ENCODE results near the gene LRIT2.

The LRIT2 gene

DNA sequence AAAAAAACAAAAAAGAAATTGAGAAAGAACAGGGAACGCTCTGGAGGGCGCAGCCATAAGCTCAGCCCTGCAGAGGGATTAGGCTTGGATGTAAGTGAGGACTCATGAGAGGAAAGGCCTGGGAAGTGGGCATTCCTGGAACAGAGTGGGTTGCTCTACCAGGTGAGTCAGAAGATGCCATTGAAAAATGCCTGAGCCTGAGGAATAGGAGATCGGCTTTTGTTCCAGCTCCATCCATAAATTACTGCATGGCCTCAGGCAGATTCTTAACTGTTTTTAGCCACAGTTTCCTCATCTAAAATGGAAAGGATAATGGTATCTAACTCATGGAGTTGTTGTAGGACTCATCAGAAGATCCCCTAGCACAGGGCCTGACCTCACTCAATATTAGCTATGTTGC is 18.4 kb upstream of the LRIT2 start:
- DNase-seq (ENCODE audit: extremely low read depth in 1 of 2, low read depth in 1 of 2), result no peak

DNA sequence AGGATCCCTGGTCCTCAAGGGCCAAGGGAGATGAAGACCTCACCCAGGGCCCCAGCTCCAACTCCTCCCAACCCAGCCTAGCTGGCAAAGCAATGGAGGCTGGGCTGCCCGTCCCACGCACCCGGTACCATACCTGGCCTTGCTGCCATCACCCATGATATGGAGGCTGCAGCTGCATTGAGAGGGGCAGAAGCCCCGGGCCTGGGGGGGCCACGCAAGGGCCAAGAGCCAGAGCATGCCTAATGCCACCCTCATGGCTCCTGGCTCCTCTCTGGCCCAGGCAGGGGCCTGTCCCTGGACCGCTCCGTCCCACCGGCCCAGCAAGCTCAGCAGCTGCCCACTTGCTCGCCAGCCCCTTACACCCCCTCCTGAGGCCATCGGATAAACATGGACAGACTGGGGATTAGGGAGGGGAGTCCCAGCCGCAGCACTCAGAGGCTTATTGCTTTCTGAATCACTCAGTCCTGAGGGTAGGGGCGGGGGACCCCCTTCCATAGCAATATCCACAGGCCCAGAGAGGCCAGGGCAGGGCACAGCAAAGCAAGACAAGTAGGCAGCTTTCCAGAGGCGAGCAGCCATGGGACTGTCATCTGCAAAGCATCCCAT is 15.9 kb upstream of the LRIT2 start, which contains the start of gene LRIT1:
TSS of gene LRIT1 (minus strand) at position 362 of the 606 bp plus-strand sequence. CDS start at position 255, 107 bp downstream.
- no peak for DNase-seq (ENCODE audit: extremely low read depth in 1 of 2, low read depth in 1 of 2)

- no peak for DNase-seq (ENCODE audit: extremely low read depth in 1 of 2, low read depth in 1 of 2)
Measured at GRCh38 chr10:84238909-84239308, 13.6 kb upstream of the LRIT2 start.

GRCh38 chr10:84237199-84238051 is 12.1 kb upstream of the LRIT2 start:
- no peak for DNase-seq (ENCODE audit: extremely low read depth in 1 of 2, low read depth in 1 of 2)

DNA sequence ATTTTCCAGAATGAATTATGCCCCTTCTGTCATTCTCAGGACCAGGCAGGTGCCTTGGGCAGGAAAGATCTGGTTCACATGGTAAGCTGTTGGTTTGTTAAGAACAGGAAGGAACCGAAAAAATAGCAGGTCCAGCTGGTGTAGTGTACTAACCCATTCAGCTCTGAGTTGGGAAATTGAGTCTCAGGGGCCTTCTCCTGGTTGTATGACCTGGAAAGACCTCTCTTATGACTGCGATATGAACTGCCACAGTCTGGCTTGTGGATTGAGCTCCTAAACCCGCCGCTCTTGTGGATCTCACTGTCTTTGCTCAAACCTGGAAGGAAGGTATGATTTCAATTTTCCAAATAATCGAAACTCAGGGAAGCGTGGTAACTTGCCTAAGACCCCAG is 11.5 kb upstream of the LRIT2 start:
- no peak for DNase-seq (ENCODE audit: extremely low read depth in 1 of 2, low read depth in 1 of 2)

DNA sequence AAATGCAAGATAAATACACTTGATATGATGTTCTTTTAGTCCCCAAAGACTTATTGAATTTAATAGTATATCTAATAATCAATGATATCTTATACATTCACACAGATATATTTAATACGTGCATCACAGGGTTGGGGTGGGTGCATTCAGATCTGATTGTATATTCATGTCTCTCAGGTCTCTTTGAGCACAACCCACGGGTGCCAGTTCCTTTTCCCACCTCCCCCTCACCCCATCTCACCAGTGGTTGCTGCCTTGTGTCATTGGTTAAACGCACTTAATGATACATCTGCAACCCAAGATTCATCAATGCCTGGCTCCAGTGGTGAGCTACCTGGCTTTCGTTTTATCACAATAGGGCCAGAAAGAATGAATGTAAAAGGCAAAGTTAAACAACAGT is 9.8 kb upstream of the LRIT2 start:
- no peak for DNase-seq (ENCODE audit: extremely low read depth in 1 of 2, low read depth in 1 of 2)

DNA sequence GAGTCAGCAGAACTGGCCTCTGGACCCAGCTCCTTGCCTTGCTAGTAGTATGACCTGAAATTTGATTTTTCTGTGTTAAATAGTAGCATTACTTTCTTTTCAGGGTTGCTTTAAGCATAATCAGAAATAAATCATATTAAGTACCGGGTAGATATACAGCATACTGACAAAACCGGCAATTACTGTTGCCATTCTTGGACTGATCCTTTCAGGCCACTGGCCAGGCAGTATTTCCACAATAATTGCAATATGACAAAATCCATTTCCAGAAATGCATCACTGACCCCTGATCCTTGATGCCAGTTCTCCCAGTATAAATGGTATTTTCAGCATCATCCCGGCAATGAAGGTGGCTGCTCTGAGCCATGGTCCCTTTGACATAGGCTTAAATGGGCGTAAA is 9.1 kb upstream of the LRIT2 start:
- no peak for DNase-seq (ENCODE audit: extremely low read depth in 1 of 2, low read depth in 1 of 2)

DNA sequence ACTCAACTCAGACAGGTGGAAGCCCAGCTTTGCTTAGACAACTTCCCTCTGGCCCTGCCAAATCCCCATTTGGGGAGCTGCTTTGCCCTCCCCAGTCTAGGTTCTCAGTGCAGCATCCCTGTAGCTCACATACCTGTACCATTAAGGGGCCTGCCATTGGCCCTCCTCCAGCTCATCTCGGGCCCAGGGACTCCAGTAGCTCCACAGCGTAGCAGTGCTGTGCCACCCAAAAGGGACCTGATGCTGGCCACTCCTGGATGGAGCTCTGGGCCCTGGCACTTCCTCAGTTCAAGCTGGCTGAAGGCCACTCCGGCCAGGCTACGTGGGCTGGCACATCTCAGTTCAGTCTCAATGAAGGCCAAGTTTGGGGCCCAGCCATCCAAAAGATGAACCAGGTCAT is 8.6 kb upstream of the LRIT2 start:
- DNase-seq (ENCODE audit: extremely low read depth in 1 of 2, low read depth in 1 of 2), result no peak

- DNase-seq (ENCODE audit: extremely low read depth in 1 of 2, low read depth in 1 of 2), result no peak
Measured at GRCh38 chr10:84232376-84232775, 7.0 kb upstream of the LRIT2 start.

DNA sequence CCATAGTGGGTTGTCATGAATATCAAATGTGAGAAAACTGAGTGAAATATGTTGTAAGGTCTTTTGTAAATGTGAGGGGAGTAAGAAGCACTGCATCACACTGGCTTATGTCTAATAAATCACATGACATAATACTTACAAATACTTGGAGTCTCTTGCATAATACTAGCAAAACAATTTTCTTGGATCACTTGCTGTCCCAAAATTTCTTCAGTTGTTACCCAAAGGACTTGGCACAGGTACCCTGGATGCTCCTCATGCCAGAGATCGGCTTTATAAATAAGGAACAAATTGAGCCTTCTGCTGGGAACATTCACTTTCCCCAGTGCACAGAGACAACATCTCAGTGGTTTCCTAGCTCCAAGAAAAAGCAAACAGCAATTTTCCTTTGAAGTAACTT is 5.0 kb upstream of the LRIT2 start:
- DNase-seq (ENCODE audit: extremely low read depth in 1 of 2, low read depth in 1 of 2), result no peak

DNA sequence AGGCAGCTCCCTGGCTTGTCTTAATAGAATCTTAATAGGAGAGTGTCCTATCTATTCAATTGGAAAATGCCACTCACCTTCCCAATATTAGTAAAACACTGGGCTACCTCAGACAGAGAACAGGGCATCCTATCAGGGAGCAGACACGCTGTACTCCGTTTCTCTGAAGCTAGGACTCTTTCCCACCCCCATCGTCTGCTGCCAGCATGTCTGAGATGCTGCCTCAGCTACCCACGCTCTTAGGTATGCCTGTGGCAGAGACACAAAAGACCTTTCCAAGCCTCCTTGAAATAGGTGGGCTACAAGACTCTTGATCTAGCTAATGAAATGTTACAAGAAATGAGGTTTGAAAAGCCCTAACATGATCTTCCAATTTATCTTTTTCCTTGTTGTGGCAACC is 2.5 kb upstream of the LRIT2 start:
- no peak for DNase-seq (ENCODE audit: extremely low read depth in 1 of 2, low read depth in 1 of 2)

- DNase-seq (ENCODE audit: extremely low read depth in 1 of 2, low read depth in 1 of 2), result no peak
Measured at GRCh38 chr10:84226616-84227015, 1.3 kb upstream of the LRIT2 start.

DNA sequence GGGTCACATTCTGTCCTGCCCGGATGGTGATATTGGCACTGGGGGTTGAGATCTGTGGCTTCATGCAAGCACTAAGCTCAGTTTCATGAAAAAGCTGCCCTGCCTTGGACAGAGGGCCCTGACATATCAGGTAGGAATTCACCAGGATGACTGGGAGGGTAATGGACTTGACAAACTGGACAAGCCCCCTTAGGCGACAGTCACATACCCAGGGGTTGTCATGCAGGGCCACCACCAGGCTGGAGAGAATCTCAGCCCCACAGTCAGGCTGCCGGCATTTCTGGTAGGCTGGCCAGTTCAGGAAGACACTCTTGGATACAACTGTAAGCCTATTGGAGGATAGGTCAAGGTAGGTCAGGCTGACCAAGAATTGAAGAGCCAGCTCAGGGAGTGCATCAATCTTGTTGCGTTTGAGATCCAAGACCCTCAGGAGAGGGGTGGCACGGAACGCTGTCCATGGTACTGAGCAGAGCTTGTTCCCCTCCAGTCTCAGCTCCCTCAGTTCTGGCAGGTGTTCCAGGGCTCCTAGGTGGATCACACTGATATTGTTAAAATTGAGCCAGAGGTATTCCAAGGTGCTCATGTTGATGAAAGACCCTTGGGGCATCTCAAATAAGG is 824 bp downstream of the LRIT2 start:
- no peak for DNase-seq (ENCODE audit: extremely low read depth in 1 of 2, low read depth in 1 of 2)

- DNase-seq (ENCODE audit: extremely low read depth in 1 of 2, low read depth in 1 of 2), result no peak
Measured at GRCh38 chr10:84221916-84222315, 3.4 kb downstream of the LRIT2 start.

GRCh38 chr10:84217746-84218145 is 7.6 kb downstream of the LRIT2 start:
- no peak for DNase-seq (ENCODE audit: extremely low read depth in 1 of 2, low read depth in 1 of 2)

DNA sequence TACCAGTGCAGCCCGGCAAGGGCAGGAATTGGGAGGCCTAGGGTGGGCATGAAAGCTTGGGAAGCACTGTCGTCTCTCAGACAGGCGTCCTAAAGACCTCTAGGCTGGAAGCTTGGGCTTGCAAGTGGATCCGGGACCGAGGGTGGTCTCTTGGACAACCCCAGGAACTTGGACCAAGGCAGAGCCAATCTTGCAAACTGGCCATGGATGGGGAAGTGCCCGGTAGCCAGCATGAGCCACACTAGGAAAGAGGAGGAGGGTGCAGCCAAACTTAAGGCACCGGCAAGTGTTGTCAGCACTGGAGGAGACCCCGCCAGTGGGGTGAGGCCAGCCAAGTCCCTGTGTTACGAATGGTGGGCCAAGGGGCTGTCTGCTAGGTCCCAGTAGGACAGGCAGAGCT is 8.5 kb downstream of the LRIT2 start:
- DNase-seq (ENCODE audit: extremely low read depth in 1 of 2, low read depth in 1 of 2), result no peak

GRCh38 chr10:84214612-84215235 is 10.6 kb downstream of the LRIT2 start:
- DNase-seq (ENCODE audit: extremely low read depth in 1 of 2, low read depth in 1 of 2), result no peak

GRCh38 chr10:84214046-84214572 is 11.2 kb downstream of the LRIT2 start:
- no peak for DNase-seq (ENCODE audit: extremely low read depth in 1 of 2, low read depth in 1 of 2)

- no peak for DNase-seq (ENCODE audit: extremely low read depth in 1 of 2, low read depth in 1 of 2)
Measured at GRCh38 chr10:84213076-84213475, 12.3 kb downstream of the LRIT2 start.

DNA sequence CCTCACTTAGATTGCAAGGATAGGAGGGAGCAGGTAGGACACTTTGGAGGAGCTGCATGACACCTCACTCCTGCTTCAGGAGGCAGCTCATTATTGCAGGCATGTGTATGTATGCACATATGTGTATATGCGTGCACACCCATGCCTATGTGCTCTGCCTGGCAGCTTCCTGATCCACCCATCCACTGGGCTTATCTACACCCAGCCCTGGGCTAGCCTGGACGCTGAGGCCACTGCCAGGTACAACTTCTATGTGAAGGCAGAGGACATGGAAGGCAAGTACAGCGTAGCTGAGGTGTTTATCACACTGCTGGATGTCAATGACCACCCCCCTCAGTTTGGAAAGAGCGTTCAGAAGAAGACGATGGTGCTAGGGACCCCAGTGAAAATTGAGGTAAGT is 13.3 kb downstream of the LRIT2 start:
- no peak for DNase-seq (ENCODE audit: extremely low read depth in 1 of 2, low read depth in 1 of 2)

DNA sequence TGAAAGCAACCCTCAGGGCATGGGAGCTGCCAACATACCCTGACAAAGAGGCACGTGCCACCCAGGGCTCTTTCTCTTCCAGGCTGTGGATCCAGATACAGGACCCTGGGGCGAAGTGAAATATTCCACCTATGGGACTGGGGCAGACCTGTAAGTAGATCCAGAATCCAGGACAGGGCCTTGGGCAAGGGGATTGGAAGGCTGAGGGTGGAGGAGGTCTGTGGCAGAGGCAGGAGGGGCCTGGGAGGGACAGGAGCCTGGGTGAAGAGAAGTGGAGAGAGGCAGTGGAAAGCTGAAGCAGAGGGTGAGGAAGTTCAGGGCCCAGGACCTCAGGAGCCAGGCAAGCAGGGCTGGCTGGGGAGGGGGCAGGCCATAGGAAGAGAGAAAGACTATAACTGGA is 13.8 kb downstream of the LRIT2 start:
- no peak for DNase-seq (ENCODE audit: extremely low read depth in 1 of 2, low read depth in 1 of 2)

Measured in stimulated activated CD8-positive, alpha-beta memory T cell treated with anti-CD3 and anti-CD28 coated beads, Interleukin-7, amount 100 ng/mL, for 48 hours (primary cell).